OCI-M1 (cell line): ENCODE measurements around the gene NR2F2.
"Not testable (repeated sequence)": the region's sequence is repeated elsewhere in the genome, so short reads cannot be mapped to it uniquely, and the experiment has no call there.

ENCODE experiments used
- DNase-seq: peaks from one replicate; lab custom pipeline; 2025; lab: John Stamatoyannopoulos, UW

Gene NR2F2

DNA sequence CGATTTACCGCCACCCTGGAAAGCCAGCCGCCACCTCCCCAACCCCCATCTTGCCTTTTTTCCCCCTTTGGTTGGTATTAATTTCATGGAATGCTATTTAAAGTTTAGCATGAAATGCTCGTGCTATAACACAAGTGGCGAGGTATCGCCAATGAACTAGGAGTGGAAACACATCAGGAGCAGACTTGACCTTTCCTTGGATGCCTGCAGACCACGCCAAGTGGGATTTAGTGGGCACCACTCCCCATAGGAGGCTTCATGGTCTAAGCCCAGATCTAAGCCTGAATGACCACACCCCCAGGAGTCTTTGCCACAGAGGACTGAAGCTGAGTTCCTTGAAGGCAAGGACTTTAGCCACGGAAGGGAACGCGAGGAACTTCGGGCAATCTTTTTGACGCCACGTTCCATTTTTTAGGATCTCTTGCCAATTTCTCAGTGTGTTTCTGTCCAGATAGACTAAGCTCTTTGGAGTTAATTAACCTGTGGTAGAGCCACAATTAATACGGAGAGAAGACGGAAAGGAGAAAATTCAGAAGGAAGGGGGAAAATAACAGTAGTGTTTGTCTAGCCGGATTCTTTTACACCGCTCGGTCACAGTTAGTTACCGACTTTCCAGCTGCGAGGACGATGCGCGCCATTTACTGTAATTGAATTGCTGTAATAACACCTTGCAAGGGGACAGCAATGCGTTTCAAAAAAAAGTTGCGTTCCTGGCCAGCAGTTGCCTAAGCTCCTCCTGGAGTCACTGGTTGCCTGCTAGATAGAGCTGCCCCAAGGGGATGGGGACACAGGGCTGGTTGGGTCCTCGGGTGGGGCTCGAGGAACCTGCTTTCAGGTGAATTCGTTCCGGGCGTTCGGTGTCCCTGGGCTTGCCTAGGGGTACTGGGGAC lies 37.1 kb downstream of the NR2F2 start:
- no peak for DNase-seq

DNA sequence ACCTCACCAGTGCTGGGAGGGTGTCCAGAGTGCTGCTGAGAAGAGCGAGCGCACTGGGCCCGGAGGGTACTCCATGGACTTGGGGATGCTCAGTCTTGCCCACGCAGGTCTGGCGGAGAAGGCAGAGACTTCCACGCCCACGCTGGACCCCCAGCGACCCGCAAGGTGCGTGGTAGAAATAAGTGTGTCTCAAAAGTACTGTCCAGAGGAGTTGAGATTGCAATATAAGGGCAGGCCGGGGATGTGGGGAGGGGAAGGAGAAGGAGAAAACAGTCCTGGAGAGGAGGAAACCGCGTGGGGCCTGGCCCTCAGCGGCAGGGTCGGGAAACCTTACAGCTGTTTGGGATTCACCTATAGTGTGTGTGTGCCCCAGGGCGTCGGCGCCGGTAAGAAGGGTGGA lies 38.9 kb downstream of the NR2F2 start:
- no peak for DNase-seq

GRCh38 chr15:96369825-96370621 lies 39.5 kb downstream of the NR2F2 start:
- DNase-seq = no peak

DNA sequence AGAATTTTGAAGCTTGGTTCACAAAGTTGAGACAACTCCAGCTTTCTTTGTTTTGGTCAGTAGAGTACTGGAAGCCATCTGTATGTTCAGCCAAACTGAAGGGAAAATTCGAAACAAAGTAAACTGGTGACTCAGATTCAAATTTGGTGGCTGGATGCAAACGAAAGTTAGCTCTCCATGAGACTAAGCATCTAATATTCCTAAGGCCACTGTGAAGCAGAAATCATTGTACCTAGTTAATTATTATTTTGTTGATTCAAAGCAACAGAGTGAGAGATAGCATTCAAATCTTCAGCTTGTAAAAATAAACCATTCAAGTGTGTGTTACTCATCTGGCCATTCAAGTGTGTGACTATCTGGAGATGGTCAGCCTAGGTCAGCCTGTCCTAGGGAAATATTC lies 42.1 kb downstream of the NR2F2 start:
- no peak for DNase-seq

DNA sequence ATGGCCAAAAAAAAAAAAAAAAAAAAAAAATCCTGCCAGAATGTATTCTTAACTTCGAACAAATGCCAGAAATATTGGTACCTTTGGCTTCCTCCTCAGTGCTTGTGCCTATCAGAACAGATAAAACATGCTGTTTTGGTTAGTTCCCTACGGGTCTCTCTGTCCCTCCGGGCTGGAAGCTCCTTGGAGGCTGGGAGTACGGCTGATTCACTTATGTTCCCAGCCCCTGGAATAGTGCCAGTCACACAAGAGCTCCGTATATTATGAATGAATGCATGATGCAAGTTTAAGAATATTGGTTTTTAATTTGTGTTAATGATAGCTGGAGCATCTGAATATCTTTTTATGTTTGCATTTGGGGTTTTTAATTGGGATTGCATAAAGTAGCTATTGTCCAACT lies 44.0 kb downstream of the NR2F2 start:
- no peak for DNase-seq

DNA sequence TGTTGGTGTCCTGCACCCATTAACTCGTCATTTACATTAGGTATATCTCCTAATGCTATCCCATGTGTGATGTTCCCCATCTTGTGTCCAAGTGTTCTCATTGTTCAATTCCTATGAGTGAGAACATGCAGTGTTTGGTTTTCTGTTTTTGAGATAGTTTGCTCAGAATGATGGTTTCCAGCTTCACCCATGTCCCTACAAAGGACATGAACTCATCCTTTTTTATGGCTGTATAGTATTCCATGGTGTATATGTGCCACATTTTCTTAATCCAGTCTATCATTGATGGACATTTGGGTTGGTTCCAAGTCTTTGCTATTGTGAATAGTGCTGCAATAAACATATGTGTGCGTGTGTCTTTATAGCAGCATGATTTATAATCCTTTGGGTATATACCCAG lies 49.1 kb downstream of the NR2F2 start:
- not testable (repeated sequence) for DNase-seq

DNA sequence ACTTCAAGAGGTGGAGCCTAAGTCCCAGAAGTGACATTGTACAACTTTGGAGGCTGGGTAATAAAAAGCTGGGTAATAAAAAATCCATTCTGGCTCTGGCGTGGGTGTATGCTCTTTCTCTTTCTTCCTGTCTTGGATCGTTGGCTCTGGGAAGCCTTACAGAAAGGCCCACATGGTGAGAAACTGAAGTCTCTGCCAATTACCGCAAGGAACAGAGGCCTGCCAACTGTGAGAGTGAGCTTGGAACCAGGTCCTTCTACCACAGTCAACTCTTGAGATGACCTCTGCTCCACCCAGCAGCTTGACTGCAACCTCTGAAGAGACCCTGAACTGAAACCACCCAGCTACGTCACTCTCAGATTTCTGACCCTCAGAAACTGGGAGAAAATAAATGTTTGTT lies 51.0 kb downstream of the NR2F2 start:
- DNase-seq = no peak

DNA sequence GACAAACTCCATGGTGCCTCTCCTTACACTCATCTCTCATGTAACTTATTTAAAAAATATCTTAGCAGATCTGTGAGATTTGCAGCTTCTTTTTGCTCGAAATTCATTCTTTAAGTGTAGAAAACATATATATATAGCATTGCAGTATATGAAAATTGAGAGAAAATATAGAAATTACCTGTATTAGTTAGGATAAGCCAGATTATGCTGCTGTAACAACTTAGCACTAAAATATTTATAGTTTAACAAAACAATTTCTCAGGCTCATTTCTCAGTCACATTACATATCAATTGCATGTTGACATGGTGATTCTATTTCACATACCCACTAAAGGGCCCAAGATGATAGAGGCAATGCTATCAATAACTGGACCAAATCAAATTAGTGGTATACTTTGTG lies 54.7 kb downstream of the NR2F2 start:
- DNase-seq = no peak

DNA sequence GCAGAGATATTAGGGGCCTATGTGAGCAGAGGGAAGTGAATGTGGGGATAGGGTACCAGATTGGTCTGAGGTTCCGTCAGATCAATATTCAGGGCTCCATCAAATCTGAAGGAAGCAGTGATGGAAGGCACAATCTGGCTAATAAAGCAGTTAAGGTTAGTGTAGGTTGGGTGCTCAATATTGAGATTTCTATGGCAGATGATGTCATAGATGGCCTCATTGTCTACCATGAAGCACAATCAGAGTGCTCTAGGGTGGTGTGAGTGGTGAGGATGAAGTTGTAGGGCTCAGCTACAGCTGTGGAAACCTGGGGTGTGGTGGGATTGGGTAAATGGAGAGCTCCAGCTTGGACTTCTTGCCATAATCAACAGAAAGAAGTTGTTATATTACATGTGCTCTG lies 58.2 kb downstream of the NR2F2 start:
- no peak for DNase-seq
